HG03175 (cell line): ENCODE data around the gene ATP10A.

Source experiments
- ATAC-seq: cut with Tn5 transposase; IDR thresholded peaks from one replicate; pipeline ENCODE4 v1.9.1; 2021; ENCODE audit warnings: mild to moderate bottlenecking, moderate library complexity; ENCODE audit not compliant: unreplicated experiment

The ATP10A gene, protein sequence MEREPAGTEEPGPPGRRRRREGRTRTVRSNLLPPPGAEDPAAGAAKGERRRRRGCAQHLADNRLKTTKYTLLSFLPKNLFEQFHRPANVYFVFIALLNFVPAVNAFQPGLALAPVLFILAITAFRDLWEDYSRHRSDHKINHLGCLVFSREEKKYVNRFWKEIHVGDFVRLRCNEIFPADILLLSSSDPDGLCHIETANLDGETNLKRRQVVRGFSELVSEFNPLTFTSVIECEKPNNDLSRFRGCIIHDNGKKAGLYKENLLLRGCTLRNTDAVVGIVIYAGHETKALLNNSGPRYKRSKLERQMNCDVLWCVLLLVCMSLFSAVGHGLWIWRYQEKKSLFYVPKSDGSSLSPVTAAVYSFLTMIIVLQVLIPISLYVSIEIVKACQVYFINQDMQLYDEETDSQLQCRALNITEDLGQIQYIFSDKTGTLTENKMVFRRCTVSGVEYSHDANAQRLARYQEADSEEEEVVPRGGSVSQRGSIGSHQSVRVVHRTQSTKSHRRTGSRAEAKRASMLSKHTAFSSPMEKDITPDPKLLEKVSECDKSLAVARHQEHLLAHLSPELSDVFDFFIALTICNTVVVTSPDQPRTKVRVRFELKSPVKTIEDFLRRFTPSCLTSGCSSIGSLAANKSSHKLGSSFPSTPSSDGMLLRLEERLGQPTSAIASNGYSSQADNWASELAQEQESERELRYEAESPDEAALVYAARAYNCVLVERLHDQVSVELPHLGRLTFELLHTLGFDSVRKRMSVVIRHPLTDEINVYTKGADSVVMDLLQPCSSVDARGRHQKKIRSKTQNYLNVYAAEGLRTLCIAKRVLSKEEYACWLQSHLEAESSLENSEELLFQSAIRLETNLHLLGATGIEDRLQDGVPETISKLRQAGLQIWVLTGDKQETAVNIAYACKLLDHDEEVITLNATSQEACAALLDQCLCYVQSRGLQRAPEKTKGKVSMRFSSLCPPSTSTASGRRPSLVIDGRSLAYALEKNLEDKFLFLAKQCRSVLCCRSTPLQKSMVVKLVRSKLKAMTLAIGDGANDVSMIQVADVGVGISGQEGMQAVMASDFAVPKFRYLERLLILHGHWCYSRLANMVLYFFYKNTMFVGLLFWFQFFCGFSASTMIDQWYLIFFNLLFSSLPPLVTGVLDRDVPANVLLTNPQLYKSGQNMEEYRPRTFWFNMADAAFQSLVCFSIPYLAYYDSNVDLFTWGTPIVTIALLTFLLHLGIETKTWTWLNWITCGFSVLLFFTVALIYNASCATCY (N-terminal part only)

DNA sequence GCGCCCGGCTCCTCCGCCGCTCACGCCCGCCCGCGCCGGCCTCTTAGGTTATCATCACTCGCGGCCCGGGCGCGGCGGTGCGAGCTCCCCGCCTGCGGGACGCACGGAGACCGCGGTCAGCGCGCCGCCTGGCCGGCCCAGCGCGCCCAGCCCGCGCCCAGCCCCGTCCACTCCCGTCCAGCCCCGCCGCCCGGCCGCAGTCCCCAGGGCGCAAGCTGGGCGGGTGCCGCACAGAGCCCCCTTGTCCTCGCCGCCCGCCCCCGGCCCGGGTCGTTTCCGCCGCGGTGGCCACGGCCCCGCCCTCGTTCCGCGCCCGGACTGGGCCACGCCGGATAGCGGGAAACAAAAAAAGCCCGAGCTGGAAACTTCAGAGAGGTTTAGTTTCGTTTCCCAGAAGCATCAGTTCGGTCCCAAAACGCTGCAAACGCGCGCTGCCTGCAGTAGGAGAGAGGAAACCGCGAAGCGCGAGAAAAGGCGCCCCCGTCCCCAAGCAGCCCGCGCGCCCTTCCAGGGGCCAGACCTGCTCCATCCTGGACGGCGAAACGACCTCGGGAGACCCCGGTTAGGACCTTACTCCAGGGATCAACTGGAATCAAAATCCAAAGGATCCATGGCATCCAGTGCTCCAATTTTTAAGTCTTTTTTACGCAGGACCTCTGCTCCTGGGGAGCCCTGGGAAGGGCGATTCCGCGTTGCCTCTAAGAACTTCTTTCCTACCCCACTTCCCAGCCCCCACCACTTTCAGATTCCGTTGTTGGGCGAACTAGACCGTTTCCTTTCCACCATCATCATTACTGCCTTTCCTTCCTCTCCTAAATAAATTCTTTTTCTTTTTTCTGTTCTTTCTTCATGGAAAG is at the start of gene ATP10A:
ATP10A (minus strand) TSS at position 217 of the 857 bp plus-strand sequence. CDS start 231 bp downstream, outside the sequence.
- ATAC-seq, result no peak

DNA sequence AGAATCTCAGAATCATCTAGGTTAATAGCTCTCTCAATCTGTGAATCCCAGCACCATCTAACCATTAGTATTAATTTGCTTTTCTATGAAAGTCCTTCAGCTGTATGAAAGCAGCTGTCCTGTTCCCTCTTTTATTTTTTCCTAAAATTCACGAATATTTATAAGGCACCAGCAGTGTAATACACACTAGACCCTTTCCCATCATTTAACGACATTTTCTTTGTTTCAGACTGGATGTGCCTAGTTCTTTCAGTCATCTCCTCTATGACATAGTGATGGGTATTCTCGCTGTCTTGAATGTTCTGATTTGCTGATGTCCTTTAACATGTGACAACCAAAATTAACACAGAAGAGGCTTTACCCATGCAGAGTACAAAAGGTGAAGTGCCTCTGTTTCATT is 48.9 kb upstream of the ATP10A start:
- no peak for ATAC-seq

- ATAC-seq, result no peak
Measured at GRCh38 chr15:25910832-25911231, 47.7 kb upstream of the ATP10A start.

DNA sequence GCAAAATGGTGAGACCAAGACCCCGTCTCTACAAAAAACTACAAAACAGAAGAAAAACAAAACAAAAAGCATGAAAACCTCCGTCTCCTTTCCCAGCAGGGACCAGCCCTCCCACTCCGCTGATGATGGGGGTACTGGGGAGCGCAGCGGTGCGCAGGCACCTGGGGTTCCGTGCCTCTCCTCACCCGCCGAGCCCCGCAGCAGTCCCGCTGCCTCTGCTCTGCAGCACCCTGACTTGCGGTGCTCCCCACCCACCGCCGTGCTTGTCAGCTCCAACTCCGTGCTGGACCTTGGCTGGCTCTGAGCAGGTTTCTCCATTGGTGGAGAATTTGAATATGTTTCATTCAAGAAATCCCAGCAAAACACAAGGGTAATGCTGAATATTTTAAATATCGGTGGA is 46.7 kb upstream of the ATP10A start:
- ATAC-seq, result no peak

DNA sequence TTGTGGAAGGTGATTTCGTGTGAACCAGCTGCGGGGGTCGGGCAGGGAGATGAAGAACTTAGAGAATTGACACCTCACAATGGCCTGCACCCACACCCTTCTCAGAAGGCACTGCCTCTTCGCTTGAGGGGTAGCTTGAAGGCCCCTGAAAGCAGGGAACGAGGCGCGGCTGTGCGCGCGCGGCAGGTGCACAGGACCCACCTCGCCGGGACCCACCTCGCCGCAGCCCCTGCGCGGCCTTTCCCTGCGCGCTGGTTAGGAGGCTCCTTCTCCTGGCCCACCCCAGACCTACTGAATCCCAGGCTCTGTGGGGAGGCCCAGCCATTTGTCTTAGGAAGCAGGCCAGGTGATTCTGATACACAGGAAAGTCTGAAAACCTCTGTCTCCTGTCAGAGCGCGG is 46.2 kb upstream of the ATP10A start:
- no peak for ATAC-seq

- ATAC-seq, result no peak
Measured at GRCh38 chr15:25905140-25905539, 42.0 kb upstream of the ATP10A start.

DNA sequence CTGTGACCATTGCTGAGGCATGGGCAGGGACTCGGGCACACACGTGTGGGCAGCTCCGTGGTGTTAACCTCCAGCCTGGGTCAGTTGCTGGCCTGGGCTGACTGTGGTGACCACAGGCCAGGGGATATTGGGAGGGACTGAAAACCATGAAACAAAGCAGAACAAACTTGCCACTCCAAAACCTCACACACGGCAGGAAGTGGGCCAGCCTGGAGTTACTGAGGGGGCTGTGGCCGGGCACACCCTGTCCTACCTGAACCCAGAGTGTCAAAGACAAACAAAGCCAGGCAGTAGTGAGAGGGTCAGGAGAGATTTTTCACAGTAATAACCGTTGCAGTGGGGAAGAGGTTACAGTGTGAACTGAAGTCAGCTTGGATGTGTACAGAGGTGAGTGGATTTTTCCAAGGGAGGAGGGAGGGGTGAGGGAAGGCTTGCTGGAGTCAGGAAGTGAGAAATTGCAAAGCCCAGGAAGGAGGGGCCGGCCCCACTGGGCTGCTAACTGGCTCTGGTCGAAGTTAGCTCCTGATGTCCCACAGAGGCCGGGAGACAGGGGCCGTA is 40.0 kb upstream of the ATP10A start:
- ATAC-seq, result no peak

DNA sequence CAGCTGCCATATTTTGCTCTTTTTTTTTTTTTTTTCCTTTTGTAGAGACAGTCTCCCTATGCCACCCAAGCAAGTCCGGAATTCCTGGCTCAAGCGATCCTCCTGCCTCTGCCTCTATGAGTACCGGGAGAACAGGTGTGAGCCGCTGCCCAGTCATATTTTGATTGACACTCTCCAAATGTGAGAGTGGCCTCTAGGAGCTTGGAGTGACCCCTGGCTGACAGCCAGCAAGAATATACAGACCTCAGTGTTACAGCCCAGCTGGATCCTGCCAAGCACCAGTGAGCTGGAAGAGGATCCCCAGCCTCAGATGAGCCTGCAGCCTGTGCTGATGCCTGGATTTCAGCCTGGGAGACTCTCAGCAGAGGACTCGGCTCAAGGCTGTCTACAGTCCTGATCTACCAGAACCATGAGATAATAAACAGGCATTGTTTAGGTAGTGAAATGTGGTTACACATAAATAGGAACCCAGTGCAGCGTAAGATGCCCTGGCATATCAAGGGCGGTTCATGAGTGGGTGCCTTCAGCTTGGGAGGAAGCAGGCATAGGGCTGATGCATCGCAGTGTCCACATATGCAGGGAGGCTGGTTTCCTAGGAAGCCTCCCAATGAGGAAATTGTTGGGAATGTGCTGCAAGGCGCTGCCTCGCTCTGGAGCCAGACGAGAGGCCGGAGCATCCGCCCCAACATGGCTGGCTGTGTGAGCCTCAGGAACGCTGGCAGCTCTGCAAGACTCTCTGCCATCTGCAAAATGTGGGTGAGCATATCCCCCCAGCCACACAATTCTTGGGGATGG is 38.9 kb upstream of the ATP10A start:
- ATAC-seq, result no peak

DNA sequence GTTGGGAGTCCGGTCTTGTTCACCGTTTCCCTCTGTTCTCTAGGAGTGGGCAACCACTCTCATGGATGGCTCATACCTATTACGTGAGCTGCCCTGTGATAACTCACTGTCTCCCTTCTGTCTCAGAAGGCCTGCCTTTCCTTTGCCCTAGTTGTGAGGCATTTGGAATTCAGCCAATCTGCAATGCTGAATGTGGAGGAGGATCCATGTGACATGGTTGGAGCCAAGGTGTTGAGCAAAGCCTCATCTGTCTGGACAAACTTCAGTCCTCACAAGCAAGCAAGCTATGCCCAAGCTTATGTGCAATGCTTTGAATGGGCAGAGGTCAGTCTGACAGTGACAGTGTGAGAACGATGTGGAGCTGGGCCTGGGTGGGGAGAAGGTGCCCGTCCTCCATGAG is 37.8 kb upstream of the ATP10A start:
- no peak for ATAC-seq

GRCh38 chr15:25900431-25900830 is 37.3 kb upstream of the ATP10A start:
- no peak for ATAC-seq

- ATAC-seq, result no peak
Measured at GRCh38 chr15:25899870-25900269, 36.7 kb upstream of the ATP10A start.

DNA sequence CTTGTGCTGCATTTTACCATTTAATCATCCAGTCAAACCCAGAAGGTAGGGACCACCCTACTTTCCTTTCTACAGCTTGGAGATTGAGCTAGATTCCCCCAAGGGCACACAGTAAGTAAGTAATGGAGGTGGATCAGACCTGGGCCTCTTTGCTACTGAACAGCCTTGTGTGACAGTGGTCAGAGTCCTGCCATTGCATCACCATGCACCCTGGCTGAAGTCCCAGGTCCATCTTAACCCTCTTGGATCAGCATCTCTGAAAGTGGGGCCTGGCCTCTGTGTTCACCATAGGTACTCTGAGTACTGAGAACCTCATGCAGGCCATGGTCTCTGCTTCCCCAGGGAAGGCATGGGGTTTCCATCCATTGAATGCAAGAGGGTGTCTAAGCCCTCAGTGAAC is 34.5 kb upstream of the ATP10A start:
- ATAC-seq, result no peak

DNA sequence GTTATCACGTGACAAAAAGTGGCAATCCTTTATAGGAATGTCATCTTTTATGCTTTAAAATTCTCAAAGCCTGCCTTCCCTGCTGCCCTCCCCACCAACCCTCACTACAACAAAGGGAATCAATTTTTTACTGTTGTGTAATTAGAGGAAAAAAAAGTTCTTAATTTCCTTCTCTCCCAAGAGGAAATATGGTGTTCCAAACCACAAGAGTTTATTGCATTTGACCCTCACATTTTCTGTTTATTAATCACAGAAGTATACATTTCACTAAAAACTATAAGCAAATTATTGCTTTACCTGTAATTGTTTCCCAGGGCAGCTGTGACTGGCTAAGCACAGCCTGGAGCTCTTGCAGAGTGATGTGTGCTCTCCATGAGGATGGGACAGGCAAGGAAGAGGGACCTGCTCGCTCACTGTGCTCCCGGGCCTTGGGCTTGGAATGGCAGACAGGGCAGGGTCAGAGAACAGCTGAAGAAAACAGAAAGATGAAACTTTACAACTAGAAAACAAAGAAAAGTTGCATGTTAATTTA is 31.3 kb upstream of the ATP10A start:
- no peak for ATAC-seq

DNA sequence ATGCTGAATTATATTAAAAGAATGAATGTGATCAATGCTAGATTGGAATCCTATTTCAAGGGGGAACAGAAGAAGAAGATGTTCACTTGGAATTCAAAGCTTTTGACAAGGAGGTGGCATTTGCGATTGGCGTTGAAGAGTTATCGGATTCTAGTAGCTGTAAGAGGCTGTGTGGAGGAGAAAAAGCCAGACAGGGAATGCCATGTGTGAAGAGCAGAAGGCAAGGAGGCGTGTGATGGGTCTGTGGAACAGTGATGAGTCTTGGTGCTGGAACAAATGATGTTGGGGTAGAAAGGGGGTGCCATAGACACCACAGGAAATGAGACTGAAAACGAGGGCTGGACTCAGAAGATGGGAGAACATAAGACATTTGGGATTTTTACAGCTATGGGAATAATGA is 30.5 kb upstream of the ATP10A start:
- no peak for ATAC-seq

GRCh38 chr15:25892126-25892525 is 29.0 kb upstream of the ATP10A start:
- no peak for ATAC-seq

DNA sequence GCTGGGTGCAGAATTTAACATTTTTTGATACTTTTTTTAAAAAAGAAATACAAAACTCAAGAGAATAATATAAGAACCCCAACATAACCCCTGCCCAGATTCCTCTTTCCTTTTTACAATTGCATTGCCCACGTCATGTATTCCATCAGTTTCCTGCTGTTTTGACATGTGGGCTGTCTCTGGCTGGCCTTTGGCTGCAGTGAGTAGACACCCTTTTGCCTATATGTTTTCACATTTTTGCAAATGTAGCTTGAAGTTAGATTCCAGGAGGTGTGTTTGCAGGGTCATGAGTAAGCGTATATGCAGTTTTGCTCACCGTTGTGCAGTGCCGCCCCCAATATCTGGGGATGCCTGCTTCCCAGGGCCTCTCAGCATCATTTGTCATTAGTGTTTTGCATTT is 28.0 kb upstream of the ATP10A start:
- ATAC-seq, result no peak

DNA sequence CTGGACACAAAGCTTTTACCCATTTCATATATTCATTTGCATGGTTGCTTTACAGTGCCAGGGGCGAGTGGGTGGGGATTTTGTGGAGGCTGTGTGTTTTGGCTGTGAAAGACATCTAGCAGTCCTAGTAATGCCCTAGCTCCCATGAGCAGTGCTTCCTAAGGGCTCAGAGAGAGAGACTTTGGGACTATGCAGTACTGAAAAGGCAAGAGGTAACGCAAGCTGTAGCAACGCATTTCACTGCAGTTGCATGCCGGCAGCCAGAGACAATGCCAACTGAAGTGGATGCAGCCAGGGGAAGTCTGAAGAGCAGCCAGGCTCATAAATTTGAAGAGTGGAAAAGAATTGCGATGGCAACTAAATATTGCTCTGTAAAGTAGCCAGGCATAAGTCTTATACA is 27.4 kb upstream of the ATP10A start:
- ATAC-seq, result no peak

- no peak for ATAC-seq
Measured at GRCh38 chr15:25887870-25888269, 24.7 kb upstream of the ATP10A start.
